H1 (cell line): Measurements from ENCODE around the gene B3GLCT. TPM values are rescaled to one million over a fixed set of nuclear protein-coding genes. Genes with fewer than 3 reads are reported as not detected.

ENCODE experiments used
- CTCF ChIA-PET: fragments of 300-600 bp; sonication (Branson Sonifier 250); formaldehyde crosslinking; loops from one replicate; lab custom pipeline; 2021; ENCODE audit not compliant: partially characterized antibody; lab: Charles Lee
- POLR2A ChIA-PET: fragments of 300-600 bp; sonication (Branson Sonifier 250); formaldehyde crosslinking; loops from one replicate; lab custom pipeline; 2021; ENCODE audit warnings: inconsistent platforms; ENCODE audit not compliant: partially characterized antibody; lab: Charles Lee
- DNase-seq, 2 experiments: peaks; one replicate each; pipeline versions ENCODE4 v3.0.0 to v3.0.0-alpha.2; 2010 to 2022; ENCODE audit warnings: low spot score in 2 of 2, low read depth in 1 of 2, mixed read lengths in 1 of 2
- FAIRE-seq: peaks from 2 replicates; lab custom pipeline; 2011; peaks lifted over from hg19 to GRCh38; lab: Jason Lieb, UNC
- H2AFZ ChIP-seq: 2 replicates; pipeline ENCODE4 v1.8.1; 2012; ENCODE audit warnings: low read length, inconsistent platforms
- H2AK5ac ChIP-seq: 2 replicates; pipeline ENCODE4 v1.6.1; 2013; ENCODE audit warnings: low read depth, low read length
- H2BK120ac ChIP-seq: replicated peaks from 2 replicates; pipeline ENCODE3; 2013; ENCODE audit warnings: low read depth, low read length, inconsistent platforms
- H2BK12ac ChIP-seq: 2 replicates; pipeline ENCODE4 v1.6.1; 2013; ENCODE audit warnings: low read depth, low read length
- H2BK15ac ChIP-seq: 2 replicates; pipeline ENCODE4 v1.6.1; 2013; ENCODE audit warnings: low read length
- H2BK20ac ChIP-seq: 2 replicates; pipeline ENCODE4 v1.6.1; 2013; ENCODE audit warnings: low read length
- H2BK5ac ChIP-seq: 2 replicates; pipeline ENCODE4 v1.6.1; 2013; ENCODE audit warnings: low read depth, low read length
- H3K14ac ChIP-seq: 2 replicates; pipeline ENCODE4 v1.6.1; 2013; ENCODE audit warnings: inconsistent platforms; ENCODE audit not compliant: insufficient read length
- H3K18ac ChIP-seq: 2 replicates; pipeline ENCODE4 v1.6.1; 2013; ENCODE audit warnings: low read length; ENCODE audit errors: extremely low read depth
- H3K23ac ChIP-seq: 2 replicates; pipeline ENCODE4 v1.6.1; 2013; ENCODE audit warnings: inconsistent platforms; ENCODE audit not compliant: insufficient read length
- H3K23me2 ChIP-seq: 2 replicates; pipeline ENCODE4 v1.6.1; 2013; ENCODE audit warnings: low read depth, low read length
- H3K27ac ChIP-seq: 2 replicates; pipeline ENCODE4 v1.6.1; 2011; ENCODE audit warnings: low read depth, low read length, inconsistent platforms
- H3K27me3 ChIP-seq, 4 experiments: replicated peaks in 1 of 4; 1 replicate in 1 of 4; 2 replicates in 3 of 4; pipeline versions ENCODE4 v1.6.1 to v1.8.1; 2011 to 2013; ENCODE audit warnings: low read length in 3 of 4, mild to moderate bottlenecking in 3 of 4, inconsistent platforms in 2 of 4, mixed read lengths in 2 of 4, moderate library complexity in 1 of 4; ENCODE audit not compliant: control insufficient read depth in 3 of 4, insufficient read depth in 3 of 4; ENCODE audit errors: extremely low read depth in 1 of 4
- H3K36me3 ChIP-seq, 4 experiments: 2 replicates each; pipeline versions ENCODE4 v1.6.1 to v1.8.1; 2011 to 2013; ENCODE audit warnings: mild to moderate bottlenecking in 4 of 4, low read length in 3 of 4, moderate library complexity in 2 of 4, control low read depth in 1 of 4, inconsistent platforms in 1 of 4; ENCODE audit not compliant: insufficient read depth in 4 of 4, control insufficient read depth in 2 of 4
- H3K4ac ChIP-seq: replicated peaks from 2 replicates; pipeline ENCODE3; 2013; ENCODE audit warnings: low read length, low read depth, mixed read lengths, inconsistent platforms; ENCODE audit not compliant: insufficient read length
- H3K4me1 ChIP-seq, 4 experiments: replicated peaks in 1 of 4; 1 replicate in 1 of 4; 2 replicates in 3 of 4; pipeline versions ENCODE4 v1.6.1 to v1.8.1; 2011 to 2013; ENCODE audit warnings: low read length in 3 of 4, inconsistent platforms in 2 of 4, mixed read lengths in 1 of 4; ENCODE audit not compliant: insufficient read depth in 4 of 4, control insufficient read depth in 3 of 4
- H3K4me2 ChIP-seq, 2 experiments: 2 replicates each; pipeline versions ENCODE4 v1.6.1 to v1.8.1; 2011 to 2013; ENCODE audit warnings: low read depth in 2 of 2, low read length in 2 of 2, control low read depth in 1 of 2, inconsistent platforms in 1 of 2, mild to moderate bottlenecking in 1 of 2; ENCODE audit not compliant: insufficient read depth in 1 of 2
- H3K4me3 ChIP-seq, 4 experiments: fragments of 200-600, 300-600 bp in 1 of 4; sonication (generic), shearing (Covaris generic), sonication (Bioruptor Twin) in 1 of 4; 2 replicates each; pipeline versions ENCODE4 v1.5.1 to v1.8.1; 2011 to 2016; ENCODE audit warnings: low read length in 4 of 4, low read depth in 3 of 4, control low read depth in 2 of 4, inconsistent platforms in 2 of 4, mild to moderate bottlenecking in 2 of 4, mixed read lengths in 1 of 4, moderate library complexity in 1 of 4; ENCODE audit not compliant: insufficient read depth in 2 of 4; ENCODE audit errors: extremely low read depth in 1 of 4
- H3K56ac ChIP-seq: replicated peaks from 2 replicates; pipeline ENCODE3; 2013; ENCODE audit warnings: low read depth, mild to moderate bottlenecking, mixed read lengths, low read length, inconsistent platforms; ENCODE audit not compliant: insufficient read length
- H3K79me1 ChIP-seq: 2 replicates; pipeline ENCODE4 v1.6.1; 2013; ENCODE audit warnings: low read depth, low read length, control low read depth
- H3K79me2 ChIP-seq, 2 experiments: 2 replicates each; pipeline versions ENCODE4 v1.6.1 to v1.8.1; 2012 to 2013; ENCODE audit warnings: low read length in 2 of 2, mild to moderate bottlenecking in 2 of 2, inconsistent platforms in 1 of 2; ENCODE audit not compliant: insufficient read depth in 2 of 2, control insufficient read depth in 1 of 2
- H3K9ac ChIP-seq, 4 experiments: replicated peaks in 1 of 4; 1 replicate in 1 of 4; 2 replicates in 3 of 4; pipeline versions ENCODE4 v1.6.1 to v1.8.1; 2011 to 2013; ENCODE audit warnings: low read depth in 3 of 4, low read length in 3 of 4, control low read depth in 2 of 4, mild to moderate bottlenecking in 2 of 4, moderate library complexity in 2 of 4, inconsistent platforms in 1 of 4; ENCODE audit errors: extremely low read depth in 1 of 4
- H3K9me3 ChIP-seq, 2 experiments: 2 replicates each; pipeline versions ENCODE4 v1.6.1 to v1.8.1; 2012 to 2013; ENCODE audit warnings: mild to moderate bottlenecking in 2 of 2, moderate library complexity in 2 of 2, control low read depth in 1 of 2, inconsistent platforms in 1 of 2, low read depth in 1 of 2, low read length in 1 of 2, mixed read lengths in 1 of 2; ENCODE audit not compliant: insufficient read depth in 2 of 2
- H4K20me1 ChIP-seq, 2 experiments: replicated peaks in 1 of 2; 2 replicates each; pipeline versions ENCODE3 to v1.8.1; 2011 to 2013; ENCODE audit warnings: inconsistent platforms in 2 of 2, low read length in 2 of 2, mild to moderate bottlenecking in 1 of 2; ENCODE audit not compliant: insufficient read depth in 2 of 2, control insufficient read depth in 1 of 2
- H4K5ac ChIP-seq: 2 replicates; pipeline ENCODE4 v1.6.1; 2013; ENCODE audit warnings: low read length, low read depth, mixed read lengths, inconsistent platforms; ENCODE audit not compliant: insufficient read length
- H4K8ac ChIP-seq: 2 replicates; pipeline ENCODE4 v1.8.0; 2013; ENCODE audit warnings: mild to moderate bottlenecking, moderate library complexity, low read length, inconsistent platforms; ENCODE audit not compliant: insufficient read depth; ENCODE audit errors: extremely low read depth
- H4K91ac ChIP-seq: replicated peaks from 2 replicates; pipeline ENCODE3; 2013; ENCODE audit warnings: low read length, mixed read lengths, inconsistent platforms; ENCODE audit not compliant: insufficient read length
- ASH2L ChIP-seq: fragments of 200-600, 300-600 bp; sonication (generic); IDR thresholded peaks from one replicate; pipeline ENCODE4 v1.7.1; 2017; ENCODE audit warnings: low read length
- BCL11A ChIP-seq, 2 experiments: IDR thresholded peaks; one replicate each; pipeline ENCODE4 v1.6.1; 2011; ENCODE audit warnings: low read depth in 2 of 2, low read length in 2 of 2, mild to moderate bottlenecking in 2 of 2
- BRCA1 ChIP-seq: IDR thresholded peaks from 2 replicates; pipeline ENCODE4 v1.6.1; 2012; ENCODE audit warnings: low read depth, low read length, improper control_type of control experiment
- CEBPB ChIP-seq: IDR thresholded peaks from 2 replicates; pipeline ENCODE4 v1.6.1; 2012; ENCODE audit warnings: low read depth, low read length
- CHD1 ChIP-seq: IDR thresholded peaks from 2 replicates; pipeline ENCODE4 v1.6.1; 2012; ENCODE audit warnings: low read depth, low read length, improper control_type of control experiment
- CTCF ChIP-seq, 3 experiments: IDR thresholded peaks; 1 replicate in 2 of 3; 2 replicates in 1 of 3; pipeline versions ENCODE4 v1.5.1 to v1.6.1; 2011; ENCODE audit warnings: low read length in 3 of 3, mild to moderate bottlenecking in 3 of 3, inconsistent platforms in 2 of 3, low read depth in 1 of 3, moderate library complexity in 1 of 3; ENCODE audit not compliant: insufficient read depth in 1 of 3; ENCODE audit errors: control extremely low read depth in 1 of 3
- EGR1 ChIP-seq: IDR thresholded peaks from 2 replicates; pipeline ENCODE4 v1.6.1; 2011; ENCODE audit warnings: low read depth, low read length, borderline replicate concordance
- KDM4A ChIP-seq: IDR thresholded peaks from one replicate; pipeline ENCODE4 v1.7.1; 2012; ENCODE audit warnings: low read depth, mild to moderate bottlenecking, moderate library complexity, low read length, inconsistent platforms; ENCODE audit not compliant: severe bottlenecking
- POLR2AphosphoS5 ChIP-seq: IDR thresholded peaks from 2 replicates; pipeline ENCODE4 v1.6.1; 2011; ENCODE audit warnings: low read depth, low read length
- RFX5 ChIP-seq: IDR thresholded peaks from 2 replicates; pipeline ENCODE4 v1.6.1; 2011; ENCODE audit warnings: low read depth, low read length, improper control_type of control experiment, borderline replicate concordance
- SP2 ChIP-seq: IDR thresholded peaks from 2 replicates; pipeline ENCODE4 v1.6.1; 2012; ENCODE audit warnings: mild to moderate bottlenecking, low read length, inconsistent platforms
- TAF1 ChIP-seq: IDR thresholded peaks from 2 replicates; pipeline ENCODE4 v1.6.1; 2011; ENCODE audit warnings: mild to moderate bottlenecking, low read depth, low read length
- TCF12 ChIP-seq: IDR thresholded peaks from 2 replicates; pipeline ENCODE4 v1.6.1; 2011; ENCODE audit warnings: low read depth, mild to moderate bottlenecking, low read length
- polyA plus RNA-seq, 7 experiments: library from polyadenylated mRNA; depleted of rRNA in 3 of 7; stranded (reverse) in 5 of 7; unstranded in 2 of 7; fragments of >200 nt in 5 of 7; fragments of 200-250 nt in 2 of 7; gene quantifications; 1 replicate in 5 of 7; 2 replicates in 1 of 7; 4 replicates in 1 of 7; pipeline versions ENCODE4 v1.2.1 to v1.2.3, GENCODE V29; 2011 to 2013; ENCODE audit warnings: missing spikeins in 2 of 7, mixed read lengths in 2 of 7
- total RNA-seq: library from RNA; stranded (reverse); fragmentation: NEBNext Ultra II Directional; extraction: Animal tissue kit (Norgen Biotek cat#: 25700); gene quantifications from 2 replicates; pipeline ENCODE4 v1.2.1, GENCODE V29; 2021
- TF ChIP-seq, protein P1 (sequence below): IDR thresholded peaks from 2 replicates; pipeline ENCODE4 v1.6.1; 2011; ENCODE audit warnings: low read depth, mild to moderate bottlenecking, low read length; ENCODE audit not compliant: insufficient read depth

The B3GLCT gene
- total and polyA plus RNA-seq, 2 of the 8 experiments (the other 6 are each of a cell fraction or from before 2014, with no cell fraction given) = 1.5 to 4.1 TPM

DNA sequence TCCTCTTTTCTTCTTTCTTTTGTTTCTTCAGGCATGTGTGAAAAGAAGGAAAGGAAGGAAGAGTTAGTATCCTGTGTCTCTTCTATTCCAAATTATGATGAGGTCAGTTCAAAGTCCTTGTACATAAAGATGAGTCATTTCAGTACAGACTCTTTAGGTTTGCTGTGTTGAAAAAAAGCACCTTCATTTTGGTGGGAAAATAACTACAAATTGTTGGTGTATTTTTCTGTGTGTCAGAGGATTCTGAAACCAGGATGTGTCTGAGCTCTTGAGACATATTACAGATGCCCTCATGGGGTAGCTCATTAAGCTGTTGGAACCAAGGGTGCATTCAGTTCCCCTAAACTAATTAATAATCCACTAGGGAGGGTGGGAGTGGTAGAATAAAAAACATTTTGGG lies 32.3 kb upstream of the B3GLCT start:
- no peak overlapping the region for H3K9ac ChIP-seq
- no peak overlapping the region for H3K4me3 ChIP-seq
- H3K14ac ChIP-seq = no peak overlapping the region
- no peak overlapping the region for H2AFZ ChIP-seq
- no peaks in the 10 kb centered on the region for H3K27me3 ChIP-seq
- H3K18ac ChIP-seq = no peak overlapping the region
- no peak for DNase-seq
- no peak overlapping the region for H2BK5ac ChIP-seq
- no peak overlapping the region for H3K27ac ChIP-seq
- no peaks in the 10 kb centered on the region for H3K79me1 ChIP-seq
- H4K8ac ChIP-seq = no peak overlapping the region
- H3K4ac ChIP-seq = no peak overlapping the region
- H2BK120ac ChIP-seq = no peak overlapping the region
- no peak overlapping the region for H2BK15ac ChIP-seq
- H4K20me1 ChIP-seq = no peaks in the 10 kb centered on the region
- H3K4me2 ChIP-seq = no peak overlapping the region
- H3K4me1 ChIP-seq = peaks cover 0 to 2% (median 0%) of the 10 kb centered on the region in 4 experiments; a peak in 1 of 7 replicates
- H3K23ac ChIP-seq = no peak overlapping the region
- H3K23me2 ChIP-seq = no peaks in the 10 kb centered on the region; the same call in none of the 2 replicates
- no peaks in the 10 kb centered on the region for H3K9me3 ChIP-seq
- H2BK12ac ChIP-seq = no peak overlapping the region
- H4K5ac ChIP-seq = no peak overlapping the region
- no peak overlapping the region for H3K56ac ChIP-seq
- ChIA-PET CTCF (no interaction called here), POLR2A (no interaction called here)
- FAIRE-seq = no peak
- H3K79me2 ChIP-seq = no peaks in the 10 kb centered on the region
- H2AK5ac ChIP-seq = no peak overlapping the region
- no peak overlapping the region for H4K91ac ChIP-seq
- no peak overlapping the region for H2BK20ac ChIP-seq
- no peaks in the 10 kb centered on the region for H3K36me3 ChIP-seq
- TF ChIP-seq CTCF (IDR thresholded peaks at IDR 0.05; ENCODE audit: control extremely low read depth in 1 of 3, insufficient read depth in 1 of 3, low read depth in 1 of 3, low read length in 3 of 3) (no peak), SP2 (no peak), RFX5 (no peak), CHD1 (no peak), ASH2L (no peak), KDM4A (no peak), TAF1 (no peak), CEBPB (no peak), BRCA1 (no peak), TCF12 (no peak), POLR2AphosphoS5 (no peak), BCL11A (IDR thresholded peaks at IDR 0.05; ENCODE audit: low read depth in 2 of 2, low read length in 2 of 2) (no peak), EGR1 (no peak)
- TF ChIP-seq, protein P1, sequence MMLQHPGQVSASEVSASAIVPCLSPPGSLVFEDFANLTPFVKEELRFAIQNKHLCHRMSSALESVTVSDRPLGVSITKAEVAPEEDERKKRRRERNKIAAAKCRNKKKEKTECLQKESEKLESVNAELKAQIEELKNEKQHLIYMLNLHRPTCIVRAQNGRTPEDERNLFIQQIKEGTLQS = no peak
